CD1c-positive myeloid dendritic cell (primary cell): ENCODE data around the gene C1S.
A peak's percentile ranks its signal among the peaks of the same experiment; 100 is the strongest.
"Not testable (repeated sequence)": the region's sequence is repeated elsewhere in the genome, so short reads cannot be mapped to it uniquely, and the experiment has no call there.

ENCODE experiments used
- DNase-seq: peaks from one replicate; pipeline ENCODE4 v3.0.0-alpha.2; 2016; ENCODE audit errors: extremely low spot score

C1S gene

GRCh38 chr12:7102582-7102981, 42.1 kb downstream of the C1S start:
- no peak for DNase-seq

GRCh38 chr12:7103837-7104584, 43.5 kb downstream of the C1S start:
- DNase-seq = no peak

GRCh38 chr12:7106082-7106481, 45.6 kb downstream of the C1S start:
- no peak for DNase-seq

- not testable (repeated sequence) for DNase-seq
Observed at GRCh38 chr12:7107181-7107580, 46.7 kb downstream of the C1S start.

- peak; percentile 21 for DNase-seq
Observed at GRCh38 chr12:7107636-7108002, 47.1 kb downstream of the C1S start.

- DNase-seq = peak; percentile 54
Observed at GRCh38 chr12:7108003-7108795, 47.7 kb downstream of the C1S start.

- DNase-seq = peak; percentile 95
Observed at GRCh38 chr12:7108796-7109571, 48.5 kb downstream of the C1S start, which contains the start of gene C1RL. Gene C1RL, minus strand, starts transcription at chr12:7109214. Its CDS starts 34 bp downstream, at chr12:7109180.

GRCh38 chr12:7109572-7109920, 49.0 kb downstream of the C1S start:
- no peak for DNase-seq

GRCh38 chr12:7110661-7111060, 50.1 kb downstream of the C1S start:
- DNase-seq = no peak

GRCh38 chr12:7112041-7112440, 51.5 kb downstream of the C1S start:
- no peak for DNase-seq

GRCh38 chr12:7113389-7113871, 52.9 kb downstream of the C1S start:
- peak; percentile 62 for DNase-seq

- no peak for DNase-seq
Observed at GRCh38 chr12:7114008-7114407, 53.5 kb downstream of the C1S start.

- no peak for DNase-seq
Observed at GRCh38 chr12:7114851-7115250, 54.3 kb downstream of the C1S start.

- DNase-seq = no peak
Observed at GRCh38 chr12:7116196-7116595, 55.7 kb downstream of the C1S start.

GRCh38 chr12:7116916-7117315, 56.4 kb downstream of the C1S start:
- no peak for DNase-seq

- DNase-seq = no peak
Observed at GRCh38 chr12:7117670-7118069, 57.2 kb downstream of the C1S start.

GRCh38 chr12:7118881-7119280, 58.4 kb downstream of the C1S start:
- DNase-seq = peak; percentile 50

GRCh38 chr12:7120166-7120565, 59.6 kb downstream of the C1S start:
- DNase-seq = no peak
